NCI-H748 (cell line): Measurements from ENCODE around the gene STARD3NL.
"Not testable (repeated sequence)": the region's sequence is repeated elsewhere in the genome, so short reads cannot be mapped to it uniquely, and the experiment has no call there.

Source experiments
- DNase-seq: peaks from one replicate; lab custom pipeline; 2025; ENCODE audit not compliant: unreplicated experiment; lab: John Stamatoyannopoulos, UW

Gene STARD3NL

DNA sequence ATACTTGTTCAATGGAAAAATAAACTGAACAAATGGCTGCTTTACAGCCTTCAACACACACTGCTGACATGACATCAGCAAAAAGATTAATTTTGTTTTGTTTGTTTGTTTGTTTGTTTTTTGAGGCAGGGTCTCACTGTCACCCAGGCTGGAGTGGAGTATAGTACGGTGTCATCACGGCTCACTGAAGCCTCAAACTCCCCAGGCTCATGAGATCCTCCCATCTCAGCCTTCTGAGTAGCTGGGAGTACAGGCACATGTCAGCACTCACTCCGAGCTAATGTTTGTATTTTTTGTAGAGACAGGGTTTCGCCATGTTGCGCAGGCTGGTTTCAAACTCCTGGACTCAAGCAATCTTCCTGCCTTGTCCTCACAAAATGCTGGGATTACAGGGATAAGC, 84.5 kb downstream of the STARD3NL start:
- no peak for DNase-seq

GRCh38 chr7:38263274-38263673, 85.2 kb downstream of the STARD3NL start:
- DNase-seq: not testable (repeated sequence)

- DNase-seq: not testable (repeated sequence)
These were observed 86.6 kb downstream of the STARD3NL start for GRCh38 chr7:38264602-38265001.

DNA sequence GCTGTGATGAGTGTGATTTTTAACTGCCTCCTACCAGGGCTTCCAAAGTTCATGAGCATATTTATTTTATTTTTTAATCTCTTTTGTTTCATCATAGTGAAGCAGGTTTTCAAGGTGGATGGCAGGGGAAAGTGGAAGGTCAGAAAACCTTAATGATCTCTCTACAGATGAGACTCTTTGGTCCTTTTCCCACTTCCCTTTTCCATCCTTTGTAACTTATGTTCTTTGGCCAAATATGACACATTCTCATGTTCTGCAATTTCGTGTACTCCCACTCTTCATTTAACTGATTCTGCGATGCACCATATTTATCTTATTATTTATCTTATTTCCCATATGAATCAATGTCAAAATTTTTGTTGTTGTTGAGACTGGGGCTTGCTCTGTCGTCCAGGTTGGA, 87.9 kb downstream of the STARD3NL start:
- DNase-seq: not testable (repeated sequence)

GRCh38 chr7:38269704-38270346, 91.8 kb downstream of the STARD3NL start:
- DNase-seq: not testable (repeated sequence)

- DNase-seq: not testable (repeated sequence)
These were observed 92.4 kb downstream of the STARD3NL start for GRCh38 chr7:38270405-38270804.

DNA sequence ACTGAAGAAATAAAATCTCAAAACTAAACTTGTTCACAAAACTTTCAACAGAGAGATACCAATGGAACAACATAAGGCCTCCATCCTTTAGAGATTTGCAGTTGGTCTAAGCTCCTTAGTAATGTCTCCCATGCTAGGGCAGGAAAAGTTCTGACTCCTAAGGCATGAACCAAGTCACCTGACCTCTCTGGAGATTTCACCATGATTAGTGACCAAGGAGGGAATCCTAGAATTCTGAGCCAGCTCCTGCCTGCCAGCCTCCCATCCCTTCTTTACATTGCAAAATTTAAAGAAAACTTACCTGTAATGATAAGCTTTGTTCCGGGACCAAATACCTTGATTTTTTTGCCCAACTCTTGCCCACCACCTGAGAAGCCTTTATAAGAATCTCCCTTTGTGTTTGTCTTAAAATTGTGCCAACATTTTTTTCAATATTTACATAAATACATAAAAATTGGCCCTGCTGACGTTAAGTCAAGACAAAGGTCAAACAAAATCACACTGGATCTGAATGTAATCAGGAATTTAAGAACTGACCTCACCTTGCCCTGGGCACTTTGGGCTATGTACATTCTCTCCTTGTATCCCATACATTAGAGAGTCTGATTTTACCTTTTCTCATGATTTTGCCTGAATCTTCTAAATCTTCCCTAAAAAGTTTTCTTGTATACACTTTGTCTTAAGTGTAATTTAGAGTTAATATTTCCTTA, 95.4 kb downstream of the STARD3NL start, which contains the start of gene TARP:
TSS of gene TARP (minus strand) at position 351 of the 710 bp plus-strand sequence.
- DNase-seq: no peak

GRCh38 chr7:38274486-38274885, 96.4 kb downstream of the STARD3NL start:
- DNase-seq: no peak

- DNase-seq: no peak
These were observed 97.0 kb downstream of the STARD3NL start for GRCh38 chr7:38274927-38275620.

DNA sequence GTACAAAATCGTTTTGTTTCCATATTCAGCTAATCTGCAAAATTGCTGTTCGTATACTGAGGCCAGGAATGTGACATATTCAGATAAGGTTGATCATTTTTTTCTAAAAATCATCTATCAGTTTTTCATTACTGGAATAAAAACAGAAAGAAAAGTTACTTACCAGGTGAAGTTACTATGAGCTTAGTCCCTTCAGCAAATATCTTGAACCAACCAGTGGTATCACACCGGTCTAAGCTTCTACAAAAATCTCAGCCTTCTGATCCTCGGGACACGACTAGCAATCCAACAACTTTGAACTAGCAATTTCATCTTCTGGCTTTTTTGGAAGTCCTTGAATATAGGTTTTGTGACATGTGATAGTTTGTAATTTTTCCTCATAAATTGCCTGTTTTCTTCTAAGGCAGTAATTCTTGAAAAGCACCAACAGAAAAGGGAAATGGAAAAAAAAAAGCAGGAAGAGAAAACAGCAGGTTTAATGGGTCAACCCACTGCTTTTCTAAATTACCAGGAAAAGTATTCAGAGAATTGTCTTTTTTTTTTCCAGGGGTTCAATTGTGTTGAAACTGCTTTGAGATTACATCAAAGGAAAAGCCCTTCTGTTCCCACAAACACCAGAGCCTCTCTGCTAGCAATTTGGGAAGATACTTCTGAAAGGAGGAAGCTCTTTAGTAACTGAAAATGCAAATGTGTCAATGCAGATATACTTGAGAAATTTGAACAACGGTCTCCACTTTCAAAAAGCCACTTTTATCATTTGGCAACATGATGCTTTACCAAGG, 98.2 kb downstream of the STARD3NL start:
- DNase-seq: no peak

DNA sequence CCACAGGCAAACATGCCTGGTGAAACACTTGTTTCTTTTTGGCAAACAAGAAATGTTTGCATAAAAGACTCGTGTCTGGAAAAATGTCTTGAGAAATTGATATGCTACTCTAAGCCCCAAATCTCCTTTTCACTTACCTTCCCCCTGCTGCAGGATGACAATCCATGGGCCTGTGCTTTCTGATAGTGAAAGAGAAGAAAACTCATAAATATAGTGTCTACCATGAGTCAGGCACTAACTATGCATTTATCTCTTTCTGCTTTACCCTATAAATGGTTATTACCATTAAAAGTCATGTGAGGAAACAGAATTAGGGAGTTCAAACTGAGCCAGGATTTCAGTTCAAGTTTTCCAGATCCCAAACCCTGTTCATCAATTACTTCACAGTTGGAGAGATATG, 102.0 kb downstream of the STARD3NL start:
- DNase-seq: no peak
